Spleen (tissue), 7 donors: ENCODE measurements around the gene SLC22A15.

ENCODE experiments used
- CTCF ChIP-seq, 11 experiments: fragments of 200-600 bp in 7 of 11; fragments of 450-650 bp in 4 of 11; sonication (generic) in 4 of 11; IDR thresholded peaks in 8 of 11; conservative IDR thresholded peaks in 3 of 11; 1 replicate in 7 of 11; 2 replicates in 4 of 11; pipeline versions ENCODE4 v1.4.0 to v1.8.0; 2016 to 2021; ENCODE audit warnings: antibody characterized with exemption in 11 of 11, inconsistent platforms in 4 of 11, mild to moderate bottlenecking in 1 of 11
- POLR2A ChIP-seq, 3 donors: fragments of 450-650 bp; IDR thresholded peaks; one replicate each; pipeline ENCODE4 v1.5.1; 2017; ENCODE audit warnings: antibody characterized with exemption in 3 of 3, mild to moderate bottlenecking in 1 of 3
- donor health status: DM: no; HTN: no; CAD: no; lungs with moderate emphysema.
- donor health status: DM: no; HTN: no; CAD: no.
- donor health status: DM: no; HTN: no; CAD: no.

- no peak for TF ChIP-seq CTCF (IDR thresholded peaks at IDR 0.05 in 8 of 11, conservative IDR thresholded peaks at IDR 0.05 in 3 of 11)
- TF ChIP-seq POLR2A (IDR thresholded peaks at IDR 0.05), result no peak
Measured at GRCh38 chr1:116006486-116006964, 30.2 kb downstream of the SLC22A15 start.
